Measurements from ENCODE around the gene PARD3. TPM values are rescaled to one million over a fixed set of nuclear protein-coding genes. Genes with fewer than 3 reads are reported as not detected.

Gene PARD3
- total RNA-seq, 3 donors from 2014 or later (not counting 1 experiment from before 2014, with no cell fraction given), result 0.14 to 0.49 (median 0.38) TPM

GRCh38 chr10:34153663-34154382, 661.3 kb downstream of the PARD3 start:
- Mint-ChIP-seq H3K36me3 (no peaks in the 10 kb centered on the region), H3K4me1 (no peaks in the 10 kb centered on the region), H3K9me3 (no peaks in the 10 kb centered on the region), H3K4me3 (no peak overlapping the region), H3K27me3 (ENCODE audit: low read depth in 2 of 2) (peaks cover 6 to 14% of the 10 kb centered on the region in 2 donors), H3K27ac (no peak overlapping the region)
- Histone ChIP-seq H3K4me3 (ENCODE audit: low read length) (no peak overlapping the region), H3K27ac (ENCODE audit: low read length) (no peak overlapping the region), H3K4me1 (ENCODE audit: control insufficient read depth, insufficient read depth, low read length) (no peaks in the 10 kb centered on the region), H3K9me3 (ENCODE audit: control insufficient read depth, insufficient read depth, low read length) (no peaks in the 10 kb centered on the region), H3K36me3 (ENCODE audit: control insufficient read depth, insufficient read depth, low read length) (no peaks in the 10 kb centered on the region), H3K27me3 (ENCODE audit: control insufficient read depth, insufficient read depth, low read length) (no peaks in the 10 kb centered on the region)
- TF ChIP-seq CTCF (IDR thresholded peaks at IDR 0.05), result no peak
- DNase-seq, result no peak
- intact Hi-C loops (cut with micrococcal nuclease), result no loop called here
- 90% methylated on average over 1 of the region's 4 CpGs for WGBS (ENCODE audit: insufficient coverage)
- no peak for ATAC-seq

GRCh38 chr10:34152434-34152833, 662.7 kb downstream of the PARD3 start:
- Histone ChIP-seq H3K27me3 (ENCODE audit: control insufficient read depth, insufficient read depth, low read length) (no peaks in the 10 kb centered on the region), H3K4me3 (ENCODE audit: low read length) (no peak overlapping the region), H3K27ac (ENCODE audit: low read length) (no peak overlapping the region), H3K9me3 (ENCODE audit: control insufficient read depth, insufficient read depth, low read length) (no peaks in the 10 kb centered on the region), H3K36me3 (ENCODE audit: control insufficient read depth, insufficient read depth, low read length) (no peaks in the 10 kb centered on the region), H3K4me1 (ENCODE audit: control insufficient read depth, insufficient read depth, low read length) (no peaks in the 10 kb centered on the region)
- no peak for TF ChIP-seq CTCF (IDR thresholded peaks at IDR 0.05)
- Mint-ChIP-seq H3K4me1 (no peaks in the 10 kb centered on the region), H3K4me3 (no peak overlapping the region), H3K27ac (no peak overlapping the region), H3K27me3 (ENCODE audit: low read depth in 2 of 2) (peaks cover 6 to 11% of the 10 kb centered on the region in 2 donors), H3K9me3 (no peaks in the 10 kb centered on the region), H3K36me3 (no peaks in the 10 kb centered on the region)
- WGBS (ENCODE audit: insufficient coverage), result 100% methylated on average over 1 of the region's 1 CpG
- DNase-seq, result no peak
- intact Hi-C loops (cut with micrococcal nuclease), result no loop called here
- ATAC-seq, result no peak

GRCh38 chr10:34151931-34152330, 663.2 kb downstream of the PARD3 start:
- 100% methylated on average over 1 of the region's 1 CpG for WGBS (ENCODE audit: insufficient coverage)
- no peak for DNase-seq
- intact Hi-C loops (cut with micrococcal nuclease), result no loop called here
- H3K4me3 ChIP-seq (ENCODE audit: low read length), result no peak overlapping the region
- H3K36me3 Mint-ChIP-seq, result no peaks in the 10 kb centered on the region
- no peak for TF ChIP-seq CTCF (IDR thresholded peaks at IDR 0.05)
- H3K4me1 ChIP-seq (ENCODE audit: control insufficient read depth, insufficient read depth, low read length), result no peaks in the 10 kb centered on the region
- no peak overlapping the region for H3K4me3 Mint-ChIP-seq
- H3K27ac ChIP-seq (ENCODE audit: low read length), result no peak overlapping the region
- no peaks in the 10 kb centered on the region for H3K4me1 Mint-ChIP-seq
- no peaks in the 10 kb centered on the region for H3K9me3 ChIP-seq (ENCODE audit: control insufficient read depth, insufficient read depth, low read length)
- H3K36me3 ChIP-seq (ENCODE audit: control insufficient read depth, insufficient read depth, low read length), result no peaks in the 10 kb centered on the region
- H3K9me3 Mint-ChIP-seq, result no peaks in the 10 kb centered on the region
- no peaks in the 10 kb centered on the region for H3K27me3 ChIP-seq (ENCODE audit: control insufficient read depth, insufficient read depth, low read length)
- no peak for ATAC-seq
- H3K27ac Mint-ChIP-seq, result no peak overlapping the region
- peaks cover 6% of the 10 kb centered on the region in 2 donors for H3K27me3 Mint-ChIP-seq (ENCODE audit: low read depth in 2 of 2)

GRCh38 chr10:34151481-34151880, 663.6 kb downstream of the PARD3 start:
- DNase-seq (no peak), ATAC-seq (no peak)
- no peaks in the 10 kb centered on the region for H3K27me3 ChIP-seq (ENCODE audit: control insufficient read depth, insufficient read depth, low read length)
- H3K4me3 ChIP-seq (ENCODE audit: low read length), result no peak overlapping the region
- H3K27ac ChIP-seq (ENCODE audit: low read length), result no peak overlapping the region
- H3K36me3 ChIP-seq (ENCODE audit: control insufficient read depth, insufficient read depth, low read length), result no peaks in the 10 kb centered on the region
- peaks cover 6 to 8% of the 10 kb centered on the region in 2 donors for H3K27me3 Mint-ChIP-seq (ENCODE audit: low read depth in 2 of 2)
- H3K9me3 Mint-ChIP-seq, result no peaks in the 10 kb centered on the region
- H3K4me3 Mint-ChIP-seq, result no peak overlapping the region
- intact Hi-C loops (cut with micrococcal nuclease), result no loop called here
- no peaks in the 10 kb centered on the region for H3K4me1 Mint-ChIP-seq
- no peaks in the 10 kb centered on the region for H3K9me3 ChIP-seq (ENCODE audit: control insufficient read depth, insufficient read depth, low read length)
- no peak for TF ChIP-seq CTCF (IDR thresholded peaks at IDR 0.05)
- no peak overlapping the region for H3K27ac Mint-ChIP-seq
- no peaks in the 10 kb centered on the region for H3K36me3 Mint-ChIP-seq
- no peaks in the 10 kb centered on the region for H3K4me1 ChIP-seq (ENCODE audit: control insufficient read depth, insufficient read depth, low read length)
- WGBS (ENCODE audit: insufficient coverage), result 100% methylated on average over 1 of the region's 3 CpGs
